SK-N-MC (cell line): ENCODE results near the gene SOSTDC1.

Source experiments
- EZH2 ChIP-seq: fragments of 200-600 bp; sonication (generic); IDR thresholded peaks from one replicate; pipeline ENCODE4 v1.6.1; 2017; ENCODE audit warnings: antibody characterized with exemption
- FOXP2 ChIP-seq: optimal IDR thresholded peaks from 2 replicates; pipeline ENCODE3; 2011; ENCODE audit warnings: mild to moderate bottlenecking, moderate library complexity; ENCODE audit not compliant: insufficient read depth; ENCODE audit errors: extremely low read length, control extremely low read depth
- POLR2AphosphoS5 ChIP-seq: IDR thresholded peaks from 2 replicates; pipeline ENCODE4 v1.6.1; 2012; ENCODE audit warnings: mild to moderate bottlenecking, low read depth, low read length, borderline replicate concordance

GRCh38 chr7:16494551-16494950, 29.0 kb upstream of the SOSTDC1 start:
- TF ChIP-seq EZH2: no peak
- no peak for TF ChIP-seq POLR2AphosphoS5
- TF ChIP-seq FOXP2: no peak
